ENCODE data around the gene GIMAP1.
"Not testable (repeated sequence)": the region's sequence is repeated elsewhere in the genome, so short reads cannot be mapped to it uniquely, and the experiment has no call there.

DNA sequence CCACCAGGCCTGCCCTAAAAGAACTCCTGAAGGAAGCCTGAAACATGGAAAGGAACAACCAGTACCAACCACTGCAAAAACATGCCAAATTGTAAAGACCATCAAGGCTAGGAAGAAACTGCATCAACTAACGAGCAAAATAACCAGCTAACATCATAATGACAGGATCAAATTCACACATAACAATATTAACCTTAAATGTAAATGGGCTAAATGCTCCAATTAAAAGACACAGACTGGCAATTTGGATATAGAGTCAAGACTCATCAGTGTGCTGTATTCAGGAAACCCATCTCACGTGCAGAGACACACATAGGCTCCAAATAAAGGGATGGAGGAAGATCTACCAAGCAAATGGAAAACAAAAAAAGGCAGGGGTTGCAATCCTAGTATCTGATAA, 36.0 kb upstream of the GIMAP1 start:
- TF ChIP-seq, protein P1, sequence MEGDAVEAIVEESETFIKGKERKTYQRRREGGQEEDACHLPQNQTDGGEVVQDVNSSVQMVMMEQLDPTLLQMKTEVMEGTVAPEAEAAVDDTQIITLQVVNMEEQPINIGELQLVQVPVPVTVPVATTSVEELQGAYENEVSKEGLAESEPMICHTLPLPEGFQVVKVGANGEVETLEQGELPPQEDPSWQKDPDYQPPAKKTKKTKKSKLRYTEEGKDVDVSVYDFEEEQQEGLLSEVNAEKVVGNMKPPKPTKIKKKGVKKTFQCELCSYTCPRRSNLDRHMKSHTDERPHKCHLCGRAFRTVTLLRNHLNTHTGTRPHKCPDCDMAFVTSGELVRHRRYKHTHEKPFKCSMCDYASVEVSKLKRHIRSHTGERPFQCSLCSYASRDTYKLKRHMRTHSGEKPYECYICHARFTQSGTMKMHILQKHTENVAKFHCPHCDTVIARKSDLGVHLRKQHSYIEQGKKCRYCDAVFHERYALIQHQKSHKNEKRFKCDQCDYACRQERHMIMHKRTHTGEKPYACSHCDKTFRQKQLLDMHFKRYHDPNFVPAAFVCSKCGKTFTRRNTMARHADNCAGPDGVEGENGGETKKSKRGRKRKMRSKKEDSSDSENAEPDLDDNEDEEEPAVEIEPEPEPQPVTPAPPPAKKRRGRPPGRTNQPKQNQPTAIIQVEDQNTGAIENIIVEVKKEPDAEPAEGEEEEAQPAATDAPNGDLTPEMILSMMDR (IDR thresholded peaks at IDR 0.05) = not testable (repeated sequence)
- not testable (repeated sequence) for TF ChIP-seq EP300, POLR2A (IDR thresholded peaks at IDR 0.05)

Data from tibial nerve (tissue), 4 donors.